ENCODE data around the gene ITPKB. TPM values are rescaled to one million over a fixed set of nuclear protein-coding genes. Genes with fewer than 3 reads are reported as not detected.

Gene ITPKB
- total and polyA plus RNA-seq, 2 experiments from 2014 or later = 0.31 to 5.2 TPM

- H3K4me2 ChIP-seq = no peak overlapping the region
- no peaks in the 10 kb centered on the region for H3K9me2 ChIP-seq (ENCODE audit: insufficient read depth)
- Mint-ChIP-seq H3K4me1 (peaks cover 22% of the 10 kb centered on the region), H3K4me3 (no peak overlapping the region), H3K36me3 (ENCODE audit: low read depth) (no peaks in the 10 kb centered on the region; the same call in 2 of the 3 replicates), H3K27me3 (ENCODE audit: insufficient read depth, low read depth, poor library complexity) (peaks cover 17% of the 10 kb centered on the region), H3K9me3 (no peaks in the 10 kb centered on the region; the same call in 2 of the 3 replicates), H3K27ac (no peak overlapping the region)
- no peak overlapping the region for H2AFZ ChIP-seq
- H3K4me3 ChIP-seq = no peak overlapping the region
- DNase-seq (ENCODE audit: low spot score) = no peak
- H3K36me3 ChIP-seq (ENCODE audit: insufficient read depth) = no peaks in the 10 kb centered on the region
- no peak overlapping the region for H3K27ac ChIP-seq (ENCODE audit: low read depth)
- ATAC-seq = no peak
- no peaks in the 10 kb centered on the region; the same call in 1 of the 2 replicates for H3K4me1 ChIP-seq (ENCODE audit: insufficient read depth)
- H4K20me1 ChIP-seq (replicated peaks; ENCODE audit: insufficient read depth) = no peaks in the 10 kb centered on the region
- no peaks in the 10 kb centered on the region for H3F3A ChIP-seq (replicated peaks; ENCODE audit: low read depth)
- no peaks in the 10 kb centered on the region for H3K79me2 ChIP-seq (replicated peaks; ENCODE audit: insufficient read depth)
- TF ChIP-seq CTCF (conservative IDR thresholded peaks at IDR 0.05; ENCODE audit: low read depth in 2 of 2) = 0 out of 4 replicates have a peak, but pooled peaks of 1 of the 2 experiments have one; percentile 10
- no peak for TF ChIP-seq CREB1 (CRISPR knock-in tag; IDR thresholded peaks at IDR 0.05; ENCODE audit: low read depth)
- H3K27me3 ChIP-seq (ENCODE audit: insufficient read depth) = no peaks in the 10 kb centered on the region
These were observed 95.2 kb downstream of the ITPKB start for GRCh38 chr1:226643611-226644540.

- H3K36me3 Mint-ChIP-seq (ENCODE audit: low read depth) = no peaks in the 10 kb centered on the region; the same call in 2 of the 3 replicates
- H3K9me3 Mint-ChIP-seq = no peaks in the 10 kb centered on the region; the same call in 2 of the 3 replicates
- Histone ChIP-seq H3K4me3 (no peak overlapping the region), H3F3A (replicated peaks; ENCODE audit: low read depth) (no peaks in the 10 kb centered on the region), H3K79me2 (replicated peaks; ENCODE audit: insufficient read depth) (no peaks in the 10 kb centered on the region), H3K27me3 (ENCODE audit: insufficient read depth) (no peaks in the 10 kb centered on the region), H3K27ac (ENCODE audit: low read depth) (no peak overlapping the region), H4K20me1 (replicated peaks; ENCODE audit: insufficient read depth) (no peaks in the 10 kb centered on the region), H3K36me3 (ENCODE audit: insufficient read depth) (no peaks in the 10 kb centered on the region), H3K4me1 (ENCODE audit: insufficient read depth) (no peaks in the 10 kb centered on the region; the same call in 1 of the 2 replicates), H3K4me2 (no peak overlapping the region), H3K9me2 (ENCODE audit: insufficient read depth) (no peaks in the 10 kb centered on the region), H2AFZ (no peak overlapping the region)
- peaks cover 22% of the 10 kb centered on the region for H3K4me1 Mint-ChIP-seq
- TF ChIP-seq ZNF114 (CRISPR knock-in tag; IDR thresholded peaks at IDR 0.05) = no peak
- TF ChIP-seq NANOG (IDR thresholded peaks at IDR 0.05; ENCODE audit: borderline replicate concordance) = no peak
- no peak for TF ChIP-seq POLR2AphosphoS5 (IDR thresholded peaks at IDR 0.05; ENCODE audit: low read depth)
- H3K4me3 Mint-ChIP-seq = no peak overlapping the region
- DNase-seq (ENCODE audit: low spot score) (no peak), ATAC-seq (peak; percentile 69)
- H3K27me3 Mint-ChIP-seq (ENCODE audit: insufficient read depth, low read depth, poor library complexity) = peaks cover 16% of the 10 kb centered on the region
- no peak overlapping the region; the same call in 1 of the 2 replicates for H3K27ac Mint-ChIP-seq
These were observed 95.9 kb downstream of the ITPKB start for GRCh38 chr1:226643177-226643576.

GRCh38 chr1:226642421-226642820 lies 96.7 kb downstream of the ITPKB start:
- H3K36me3 ChIP-seq (ENCODE audit: insufficient read depth) = no peaks in the 10 kb centered on the region
- H3K4me1 ChIP-seq (ENCODE audit: insufficient read depth) = no peaks in the 10 kb centered on the region; the same call in 1 of the 2 replicates
- no peaks in the 10 kb centered on the region; the same call in 2 of the 3 replicates for H3K36me3 Mint-ChIP-seq (ENCODE audit: low read depth)
- peaks cover 22% of the 10 kb centered on the region for H3K4me1 Mint-ChIP-seq
- H2AFZ ChIP-seq = no peak overlapping the region
- no peaks in the 10 kb centered on the region for H3K27me3 ChIP-seq (ENCODE audit: insufficient read depth)
- DNase-seq (ENCODE audit: low spot score) (no peak), ATAC-seq (no peak)
- no peak overlapping the region for H3K4me3 ChIP-seq
- no peaks in the 10 kb centered on the region for H3F3A ChIP-seq (replicated peaks; ENCODE audit: low read depth)
- H3K9me3 Mint-ChIP-seq = no peaks in the 10 kb centered on the region; the same call in 2 of the 3 replicates
- H3K9me2 ChIP-seq (ENCODE audit: insufficient read depth) = no peaks in the 10 kb centered on the region
- no peaks in the 10 kb centered on the region for H3K79me2 ChIP-seq (replicated peaks; ENCODE audit: insufficient read depth)
- peaks cover 14% of the 10 kb centered on the region for H3K27me3 Mint-ChIP-seq (ENCODE audit: insufficient read depth, low read depth, poor library complexity)
- no peak overlapping the region for H3K27ac Mint-ChIP-seq
- H3K4me3 Mint-ChIP-seq = no peak overlapping the region
- H3K27ac ChIP-seq (ENCODE audit: low read depth) = no peak overlapping the region
- H4K20me1 ChIP-seq (replicated peaks; ENCODE audit: insufficient read depth) = no peaks in the 10 kb centered on the region
- H3K4me2 ChIP-seq = no peak overlapping the region
- TF ChIP-seq ZNF462 (CRISPR knock-in tag; IDR thresholded peaks at IDR 0.05) (no peak), POLR2AphosphoS5 (IDR thresholded peaks at IDR 0.05; ENCODE audit: low read depth) (no peak), ZNF331 (CRISPR knock-in tag; IDR thresholded peaks at IDR 0.05; ENCODE audit: low read depth) (no peak)

Data from GM23338 (cell line).